OCI-LY3 (cell line): ENCODE measurements around the gene ZNF850.

ENCODE experiments used
- H2AFZ ChIP-seq: fragments of 200-600, 300-600 bp; shearing (Covaris generic); 2 replicates; pipeline ENCODE4 v1.6.0; 2014; ENCODE audit warnings: antibody characterized with exemption, low read depth, low read length
- H3K27ac ChIP-seq: fragments of 200-600, 300-600 bp; sonication (generic); 2 replicates; pipeline ENCODE4 v1.5.1; 2014; ENCODE audit warnings: mild to moderate bottlenecking, low read length, moderate library complexity, mixed read lengths
- H3K27me3 ChIP-seq: fragments of 200-600, 300-600 bp; sonication (generic); 2 replicates; pipeline ENCODE4 v1.6.1; 2014; ENCODE audit warnings: low read depth, low read length, mixed read lengths
- H3K36me3 ChIP-seq: fragments of 200-600, 300-600 bp; sonication (generic); replicated peaks from 2 replicates; pipeline ENCODE3; 2014; ENCODE audit warnings: low read depth, low read length, mixed read lengths
- H3K4me1 ChIP-seq: fragments of 300-600, 200-600 bp; sonication (generic); 2 replicates; pipeline ENCODE4 v1.6.1; 2014; ENCODE audit warnings: low read length, mixed read lengths
- H3K4me2 ChIP-seq: fragments of 200-600, 300-600 bp; sonication (generic); 2 replicates; pipeline ENCODE4 v1.6.1; 2014; ENCODE audit warnings: low read length, mixed read lengths
- H3K4me3 ChIP-seq: fragments of 300-600, 200-600 bp; sonication (generic); 2 replicates; pipeline ENCODE4 v1.5.1; 2014; ENCODE audit warnings: antibody characterized with exemption, mild to moderate bottlenecking, low read length, moderate library complexity
- H3K79me2 ChIP-seq: fragments of 300-600, 200-600 bp; shearing (Covaris generic); 2 replicates; pipeline ENCODE4 v1.6.1; 2014; ENCODE audit warnings: mild to moderate bottlenecking, low read length, mixed read lengths
- H3K9ac ChIP-seq: fragments of 300-600, 200-600 bp; shearing (Covaris generic); 2 replicates; pipeline ENCODE4 v1.6.0; 2014; ENCODE audit warnings: mild to moderate bottlenecking, low read length, moderate library complexity
- H3K9me3 ChIP-seq: fragments of 200-600, 300-600 bp; shearing (Covaris generic); 2 replicates; pipeline ENCODE4 v1.6.1; 2014; ENCODE audit warnings: low read length, mixed read lengths; ENCODE audit not compliant: insufficient read depth
- H4K20me1 ChIP-seq: fragments of 200-600, 300-600 bp; sonication (generic); 2 replicates; pipeline ENCODE4 v1.6.1; 2016; ENCODE audit warnings: low read length, mixed read lengths; ENCODE audit not compliant: insufficient read depth
- CTCF ChIP-seq: fragments of 200-600, 300-600 bp; sonication (generic); IDR thresholded peaks from 2 replicates; pipeline ENCODE4 v1.5.1; 2014; ENCODE audit warnings: antibody characterized with exemption, low read length, low read depth
- EZH2phosphoT487 ChIP-seq: fragments of 200-600 bp; shearing (Covaris generic); IDR thresholded peaks from 2 replicates; pipeline ENCODE4 v1.6.1; 2018; ENCODE audit warnings: antibody characterized with exemption, mixed run types, low read depth

The ZNF850 gene

GRCh38 chr19:36719687-36720556 is 52.7 kb downstream of the ZNF850 start:
- no peaks in the 10 kb centered on the region for H3K79me2 ChIP-seq
- H3K27me3 ChIP-seq: no peaks in the 10 kb centered on the region
- TF ChIP-seq EZH2phosphoT487 (no peak), CTCF (no peak)
- H3K9ac ChIP-seq: no peak overlapping the region
- H3K36me3 ChIP-seq: peaks cover 67% of the 10 kb centered on the region
- no peak overlapping the region for H2AFZ ChIP-seq
- H3K27ac ChIP-seq: no peak overlapping the region
- no peak overlapping the region for H3K4me2 ChIP-seq
- H3K4me3 ChIP-seq: no peak overlapping the region
- no peaks in the 10 kb centered on the region for H4K20me1 ChIP-seq
- no peaks in the 10 kb centered on the region for H3K4me1 ChIP-seq
- H3K9me3 ChIP-seq: peaks cover 40% of the 10 kb centered on the region; the same call in 1 of the 2 replicates

GRCh38 chr19:36709423-36709822 is 63.2 kb downstream of the ZNF850 start:
- no peak overlapping the region for H3K4me2 ChIP-seq
- no peak overlapping the region for H3K27ac ChIP-seq
- no peaks in the 10 kb centered on the region for H4K20me1 ChIP-seq
- H3K36me3 ChIP-seq: peaks cover 87% of the 10 kb centered on the region
- H3K4me1 ChIP-seq: no peaks in the 10 kb centered on the region
- TF ChIP-seq CTCF: no peak
- H2AFZ ChIP-seq: no peak overlapping the region
- H3K9ac ChIP-seq: no peak overlapping the region
- H3K4me3 ChIP-seq: no peak overlapping the region
- no peaks in the 10 kb centered on the region for H3K27me3 ChIP-seq
- H3K79me2 ChIP-seq: peaks cover 37% of the 10 kb centered on the region
- H3K9me3 ChIP-seq: peaks cover 19% of the 10 kb centered on the region; the same call in 1 of the 2 replicates

GRCh38 chr19:36707134-36707533 is 65.5 kb downstream of the ZNF850 start:
- no peak overlapping the region for H3K4me2 ChIP-seq
- peaks cover 37% of the 10 kb centered on the region for H3K79me2 ChIP-seq
- no peak overlapping the region for H3K4me3 ChIP-seq
- H3K36me3 ChIP-seq: peaks cover 72% of the 10 kb centered on the region
- no peaks in the 10 kb centered on the region for H4K20me1 ChIP-seq
- no peak overlapping the region for H3K27ac ChIP-seq
- H3K9me3 ChIP-seq: peaks cover 19% of the 10 kb centered on the region; the same call in 1 of the 2 replicates
- no peak overlapping the region for H2AFZ ChIP-seq
- no peaks in the 10 kb centered on the region for H3K27me3 ChIP-seq
- no peaks in the 10 kb centered on the region for H3K4me1 ChIP-seq
- TF ChIP-seq EZH2phosphoT487: no peak
- no peak for TF ChIP-seq CTCF
- H3K9ac ChIP-seq: no peak overlapping the region

GRCh38 chr19:36688058-36688457 is 84.5 kb downstream of the ZNF850 start:
- H3K4me2 ChIP-seq: peak overlapping the region; percentile 82
- H3K27me3 ChIP-seq: no peaks in the 10 kb centered on the region
- no peak overlapping the region for H3K27ac ChIP-seq
- H3K36me3 ChIP-seq: peaks cover 54% of the 10 kb centered on the region
- H2AFZ ChIP-seq: no peak overlapping the region
- peaks cover 3% of the 10 kb centered on the region; the same call in 1 of the 2 replicates for H3K9me3 ChIP-seq
- H3K9ac ChIP-seq: peak overlapping the region; percentile 73
- H3K4me1 ChIP-seq: peaks cover 12% of the 10 kb centered on the region
- H3K79me2 ChIP-seq: peaks cover 33% of the 10 kb centered on the region
- H4K20me1 ChIP-seq: no peaks in the 10 kb centered on the region
- no peak for TF ChIP-seq CTCF
- no peak for TF ChIP-seq EZH2phosphoT487
- H3K4me3 ChIP-seq: peak overlapping the region; percentile 97
